Astrocyte (in vitro differentiated cells and primary cell): Measurements from ENCODE around the gene ZNF662. TPM values are rescaled to one million over a fixed set of nuclear protein-coding genes. Genes with fewer than 3 reads are reported as not detected.

Source experiments
- DNase-seq: peaks from one replicate; pipeline ENCODE4 v3.0.0-alpha.2; 2010; ENCODE audit warnings: low read depth
- FAIRE-seq: peaks from 2 replicates; lab custom pipeline; 2011; peaks lifted over from hg19 to GRCh38; lab: Jason Lieb, UNC
- H2AFZ ChIP-seq: 2 replicates; pipeline ENCODE4 v1.6.0; 2012; ENCODE audit warnings: low read depth, low read length, inconsistent platforms
- H3K27ac ChIP-seq: 2 replicates; pipeline ENCODE4 v1.5.1; 2011; ENCODE audit warnings: low read depth, low read length, inconsistent platforms
- H3K27me3 ChIP-seq: 2 replicates; pipeline ENCODE4 v1.6.0; 2011; ENCODE audit warnings: low read length, inconsistent platforms; ENCODE audit not compliant: insufficient read depth
- H3K36me3 ChIP-seq: 2 replicates; pipeline ENCODE4 v1.5.1; 2011; ENCODE audit warnings: low read length, inconsistent platforms; ENCODE audit not compliant: insufficient read depth
- H3K4me1 ChIP-seq: 2 replicates; pipeline ENCODE4 v1.5.1; 2011; ENCODE audit warnings: low read length, inconsistent platforms; ENCODE audit not compliant: insufficient read depth
- H3K4me2 ChIP-seq: 2 replicates; pipeline ENCODE4 v1.6.0; 2012; ENCODE audit warnings: low read length, inconsistent platforms
- H3K4me3 ChIP-seq: 2 replicates; pipeline ENCODE4 v1.5.1; 2011; ENCODE audit warnings: low read depth, mild to moderate bottlenecking, low read length, inconsistent platforms; ENCODE audit not compliant: insufficient read depth
- H3K79me2 ChIP-seq: 2 replicates; pipeline ENCODE4 v1.6.0; 2012; ENCODE audit warnings: mild to moderate bottlenecking, low read length, inconsistent platforms; ENCODE audit not compliant: insufficient read depth
- H3K9ac ChIP-seq: 2 replicates; pipeline ENCODE4 v1.6.0; 2012; ENCODE audit warnings: mild to moderate bottlenecking, low read length, inconsistent platforms
- H3K9me3 ChIP-seq: 2 replicates; pipeline ENCODE4 v1.5.1; 2012; ENCODE audit warnings: low read depth, mild to moderate bottlenecking, low read length, inconsistent platforms; ENCODE audit not compliant: insufficient read depth
- H4K20me1 ChIP-seq: 2 replicates; pipeline ENCODE4 v1.6.0; 2012; ENCODE audit warnings: low read length, inconsistent platforms; ENCODE audit not compliant: insufficient read depth
- H3K27ac Mint-ChIP-seq: one replicate; pipeline ENCODE4 v1.8.0; 2021; ENCODE audit warnings: mild to moderate bottlenecking, mixed read lengths; ENCODE audit not compliant: unreplicated experiment
- H3K27me3 Mint-ChIP-seq: one replicate; pipeline ENCODE4 v1.8.0; 2021; ENCODE audit warnings: low read depth, mixed read lengths; ENCODE audit not compliant: unreplicated experiment
- H3K36me3 Mint-ChIP-seq: one replicate; pipeline ENCODE4 v1.8.0; 2021; ENCODE audit warnings: low read depth, mixed read lengths; ENCODE audit not compliant: unreplicated experiment
- H3K4me1 Mint-ChIP-seq: one replicate; pipeline ENCODE4 v1.8.0; 2021; ENCODE audit warnings: low read depth, mixed read lengths; ENCODE audit not compliant: unreplicated experiment
- H3K4me3 Mint-ChIP-seq: one replicate; pipeline ENCODE4 v1.8.0; 2021; ENCODE audit warnings: mild to moderate bottlenecking, moderate library complexity, mixed read lengths; ENCODE audit not compliant: unreplicated experiment
- H3K9me3 Mint-ChIP-seq: one replicate; pipeline ENCODE4 v1.8.0; 2021; ENCODE audit warnings: mild to moderate bottlenecking, mixed read lengths; ENCODE audit not compliant: unreplicated experiment
- EZH2 ChIP-seq: IDR thresholded peaks from 2 replicates; pipeline ENCODE4 v1.6.1; 2012; ENCODE audit warnings: mild to moderate bottlenecking, low read length, inconsistent platforms; ENCODE audit not compliant: insufficient read depth
- total RNA-seq: library from RNA; stranded (reverse); gene quantifications from 2 replicates; pipeline ENCODE4 v1.2.1, GENCODE V29; 2021
- TF ChIP-seq, protein P1 (sequence below): IDR thresholded peaks from 2 replicates; pipeline ENCODE4 v1.5.1; 2011; ENCODE audit warnings: low read depth, mild to moderate bottlenecking, inconsistent platforms, low read length, moderate library complexity; ENCODE audit not compliant: insufficient read depth

The ZNF662 gene
- total RNA-seq, 1 donor from 2014 or later, result 0.23 TPM

DNA sequence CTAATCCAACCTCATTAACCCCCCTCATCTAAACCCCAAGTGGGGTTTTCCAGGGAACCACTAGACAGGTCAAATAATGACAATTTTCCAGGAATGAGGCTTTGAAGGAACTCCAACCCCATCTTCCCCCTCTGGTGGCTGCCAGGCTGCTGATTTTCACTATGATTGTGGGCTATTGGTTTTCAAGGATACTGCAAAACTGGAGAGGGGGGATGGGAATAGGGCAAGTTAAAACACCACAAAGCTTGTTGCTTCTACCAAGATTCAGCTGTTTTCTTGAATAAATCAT, 10.4 kb upstream of the ZNF662 start:
- no peaks in the 10 kb centered on the region for H3K27me3 Mint-ChIP-seq
- H3K9me3 Mint-ChIP-seq, result peaks cover 2% of the 10 kb centered on the region
- no peaks in the 10 kb centered on the region for H3K9me3 ChIP-seq
- DNase-seq (no peak), FAIRE-seq (no peak)
- H3K36me3 ChIP-seq, result no peaks in the 10 kb centered on the region
- H3K4me3 Mint-ChIP-seq, result no peak overlapping the region
- no peak overlapping the region for H3K4me3 ChIP-seq
- no peak overlapping the region for H3K27ac ChIP-seq
- TF ChIP-seq EZH2, result no peak
- TF ChIP-seq, protein P1, sequence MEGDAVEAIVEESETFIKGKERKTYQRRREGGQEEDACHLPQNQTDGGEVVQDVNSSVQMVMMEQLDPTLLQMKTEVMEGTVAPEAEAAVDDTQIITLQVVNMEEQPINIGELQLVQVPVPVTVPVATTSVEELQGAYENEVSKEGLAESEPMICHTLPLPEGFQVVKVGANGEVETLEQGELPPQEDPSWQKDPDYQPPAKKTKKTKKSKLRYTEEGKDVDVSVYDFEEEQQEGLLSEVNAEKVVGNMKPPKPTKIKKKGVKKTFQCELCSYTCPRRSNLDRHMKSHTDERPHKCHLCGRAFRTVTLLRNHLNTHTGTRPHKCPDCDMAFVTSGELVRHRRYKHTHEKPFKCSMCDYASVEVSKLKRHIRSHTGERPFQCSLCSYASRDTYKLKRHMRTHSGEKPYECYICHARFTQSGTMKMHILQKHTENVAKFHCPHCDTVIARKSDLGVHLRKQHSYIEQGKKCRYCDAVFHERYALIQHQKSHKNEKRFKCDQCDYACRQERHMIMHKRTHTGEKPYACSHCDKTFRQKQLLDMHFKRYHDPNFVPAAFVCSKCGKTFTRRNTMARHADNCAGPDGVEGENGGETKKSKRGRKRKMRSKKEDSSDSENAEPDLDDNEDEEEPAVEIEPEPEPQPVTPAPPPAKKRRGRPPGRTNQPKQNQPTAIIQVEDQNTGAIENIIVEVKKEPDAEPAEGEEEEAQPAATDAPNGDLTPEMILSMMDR, result no peak
- no peaks in the 10 kb centered on the region for H3K27me3 ChIP-seq
- H3K4me2 ChIP-seq, result no peak overlapping the region
- H3K79me2 ChIP-seq, result no peaks in the 10 kb centered on the region
- peaks cover 12% of the 10 kb centered on the region for H3K4me1 Mint-ChIP-seq
- no peaks in the 10 kb centered on the region for H3K4me1 ChIP-seq
- H4K20me1 ChIP-seq, result no peaks in the 10 kb centered on the region
- no peak overlapping the region for H3K9ac ChIP-seq
- no peak overlapping the region for H3K27ac Mint-ChIP-seq
- H3K36me3 Mint-ChIP-seq, result peaks cover 2% of the 10 kb centered on the region
- H2AFZ ChIP-seq, result no peak overlapping the region

DNA sequence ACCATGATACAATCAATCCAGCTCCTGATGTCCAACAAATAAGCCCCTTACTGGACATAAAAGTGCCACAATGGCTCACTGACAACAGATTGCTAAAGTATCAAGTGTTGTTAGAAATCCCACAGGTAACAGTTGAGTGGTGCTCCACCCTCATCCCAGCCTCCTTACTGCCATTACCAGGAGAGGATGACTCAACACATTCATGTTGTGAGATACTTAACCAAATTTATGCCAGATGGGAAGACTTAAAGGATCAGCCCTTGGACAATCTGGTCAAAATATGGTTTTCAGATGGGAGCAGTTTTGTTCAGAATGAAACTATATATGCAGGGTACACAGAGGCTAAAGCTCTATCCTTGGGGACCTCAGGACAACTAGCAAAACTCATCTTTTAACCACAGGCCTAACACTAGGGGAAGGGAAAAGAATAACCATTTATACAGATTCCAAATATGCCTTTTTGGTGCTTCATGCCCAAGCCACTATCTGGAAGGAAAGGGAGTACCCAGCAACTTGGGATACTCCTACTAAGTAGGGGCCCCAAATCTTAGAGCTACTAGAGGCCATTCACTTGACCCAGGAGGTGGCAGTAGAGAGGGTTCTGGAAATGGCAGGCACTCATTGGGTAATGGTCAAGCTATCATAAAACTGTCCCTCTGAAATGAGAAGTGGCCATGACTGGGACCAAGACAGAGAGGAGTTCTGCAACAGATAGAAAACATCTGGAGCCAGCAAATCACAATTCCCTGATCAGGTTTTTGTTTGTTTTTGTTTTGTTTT, 6.9 kb upstream of the ZNF662 start:
- no peak overlapping the region for H3K9ac ChIP-seq

More for the DNA sequence above, 6.9 kb upstream of the ZNF662 start:
- Histone ChIP-seq H3K27ac (no peak overlapping the region), H3K79me2 (no peaks in the 10 kb centered on the region), H3K36me3 (no peaks in the 10 kb centered on the region), H3K4me1 (no peaks in the 10 kb centered on the region), H3K9me3 (no peaks in the 10 kb centered on the region), H2AFZ (no peak overlapping the region), H4K20me1 (no peaks in the 10 kb centered on the region), H3K4me2 (no peak overlapping the region), H3K27me3 (no peaks in the 10 kb centered on the region), H3K4me3 (no peak overlapping the region)
- FAIRE-seq (no peak), DNase-seq (no peak)
- Mint-ChIP-seq H3K27ac (no peak overlapping the region), H3K27me3 (no peaks in the 10 kb centered on the region), H3K4me1 (no peaks in the 10 kb centered on the region), H3K4me3 (no peak overlapping the region), H3K9me3 (peaks cover 1% of the 10 kb centered on the region), H3K36me3 (peaks cover 2% of the 10 kb centered on the region)
- no peak for TF ChIP-seq EZH2
- TF ChIP-seq, protein P1, result no peak
